Endodermal cell (in vitro differentiated cells): ENCODE results near the gene CYBB. TPM values are rescaled to one million over a fixed set of nuclear protein-coding genes. Genes with fewer than 3 reads are reported as not detected.

Experiments used
- DNase-seq: peaks from one replicate; pipeline ENCODE4 v3.0.0-alpha.2; 2017
- H3K27ac ChIP-seq: 2 replicates; pipeline ENCODE4 v1.5.1; 2013; ENCODE audit warnings: mild to moderate bottlenecking, low read depth, low read length, moderate library complexity
- H3K27me3 ChIP-seq: 2 replicates; pipeline ENCODE4 v1.6.1; 2013; ENCODE audit warnings: mild to moderate bottlenecking, low read length, moderate library complexity; ENCODE audit not compliant: insufficient read depth, control insufficient read depth, poor library complexity, severe bottlenecking
- H3K36me3 ChIP-seq: 2 replicates; pipeline ENCODE4 v1.7.0; 2013; ENCODE audit warnings: mild to moderate bottlenecking, low read length, moderate library complexity; ENCODE audit not compliant: control insufficient read depth, insufficient read depth
- H3K4me1 ChIP-seq: one replicate; pipeline ENCODE4 v1.7.0; 2013; ENCODE audit warnings: low read length; ENCODE audit not compliant: control insufficient read depth, insufficient read depth
- H3K4me3 ChIP-seq: 2 replicates; pipeline ENCODE4 v1.5.1; 2013; ENCODE audit warnings: mild to moderate bottlenecking, low read length, moderate library complexity
- H3K9ac ChIP-seq: 2 replicates; pipeline ENCODE4 v1.6.1; 2013; ENCODE audit warnings: mild to moderate bottlenecking, low read length, moderate library complexity; ENCODE audit not compliant: poor library complexity, severe bottlenecking; ENCODE audit errors: extremely low read depth
- H3K9me3 ChIP-seq: 2 replicates; pipeline ENCODE4 v1.6.1; 2013; ENCODE audit warnings: mild to moderate bottlenecking, low read length, moderate library complexity; ENCODE audit not compliant: control insufficient read depth
- H3K27ac Mint-ChIP-seq: 2 replicates; pipeline ENCODE4 v1.8.0; 2020; ENCODE audit warnings: mixed read lengths
- H3K27me3 Mint-ChIP-seq: 2 replicates; pipeline ENCODE4 v1.8.0; 2021; ENCODE audit warnings: mild to moderate bottlenecking, mixed read lengths; ENCODE audit not compliant: insufficient read depth
- H3K36me3 Mint-ChIP-seq: 2 replicates; pipeline ENCODE4 v1.8.0; 2020; ENCODE audit warnings: low read depth, mixed read lengths
- H3K4me1 Mint-ChIP-seq: 2 replicates; pipeline ENCODE4 v1.8.0; 2020; ENCODE audit warnings: mixed read lengths
- H3K4me3 Mint-ChIP-seq: 2 replicates; pipeline ENCODE4 v1.8.0; 2020; ENCODE audit warnings: mild to moderate bottlenecking, moderate library complexity, mixed read lengths
- H3K9me3 Mint-ChIP-seq: 2 replicates; pipeline ENCODE4 v1.8.0; 2020; ENCODE audit warnings: mild to moderate bottlenecking, mixed read lengths
- WGBS, 2 experiments: methylation state at CpG; one replicate each; pipeline versions ENCODE4 v1.1.5 to v1.1.7; 2013; ENCODE audit warnings: missing lambda C conversion rate in 2 of 2, mixed read lengths in 1 of 2; ENCODE audit not compliant: insufficient coverage in 1 of 2, insufficient read length in 1 of 2; 5-methylcytosine and 5-hydroxymethylcytosine counted together
- total RNA-seq, 2 donors: library from RNA; stranded (reverse); fragmentation: NEBNext Ultra II Directional in 1 of 2; extraction: Animal tissue kit (Norgen Biotek cat#: 25700) in 1 of 2; gene quantifications; 2 replicates in 1 of 2; 3 replicates in 1 of 2; pipeline ENCODE4 v1.2.1, GENCODE V29; 2021
- TF ChIP-seq, protein P1 (sequence below): fragments of 200-600 bp; sonication (generic); conservative IDR thresholded peaks from 2 replicates; pipeline ENCODE4 v1.5.0; 2021; ENCODE audit warnings: antibody characterized with exemption, mild to moderate bottlenecking

Gene CYBB
- total RNA-seq, 2 donors from 2014 or later: not detected

DNA sequence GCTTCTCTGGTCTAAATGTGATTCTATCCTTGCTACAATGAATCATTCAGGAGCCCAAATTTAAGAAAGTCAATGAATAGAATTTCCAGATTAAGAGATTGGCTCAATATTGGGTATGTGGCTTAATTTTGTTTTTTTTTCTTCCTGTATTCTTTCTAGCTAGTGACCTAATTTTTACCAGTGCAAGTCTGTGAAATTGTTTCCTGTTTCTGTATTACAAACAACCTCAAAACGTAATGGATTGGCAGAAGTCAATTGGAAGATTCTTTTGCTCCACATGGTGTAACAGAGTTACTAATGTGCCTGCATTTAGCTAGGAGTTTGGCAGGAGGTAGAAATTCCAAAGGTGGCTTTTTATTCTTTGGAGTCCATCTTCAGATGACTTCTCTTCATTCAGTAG, 49.9 kb downstream of the CYBB start:
- H3K27ac Mint-ChIP-seq: no peak overlapping the region
- peaks cover 3% of the 10 kb centered on the region for H3K27me3 Mint-ChIP-seq
- no peak overlapping the region for H3K9ac ChIP-seq
- peaks cover 4% of the 10 kb centered on the region for H3K4me1 Mint-ChIP-seq
- H3K36me3 Mint-ChIP-seq: no peaks in the 10 kb centered on the region
- H3K4me1 ChIP-seq: no peaks in the 10 kb centered on the region
- peaks cover 40% of the 10 kb centered on the region for H3K9me3 Mint-ChIP-seq
- DNase-seq: no peak
- H3K9me3 ChIP-seq: no peaks in the 10 kb centered on the region
- no peak overlapping the region for H3K27ac ChIP-seq
- no peaks in the 10 kb centered on the region for H3K36me3 ChIP-seq
- TF ChIP-seq, protein P1, sequence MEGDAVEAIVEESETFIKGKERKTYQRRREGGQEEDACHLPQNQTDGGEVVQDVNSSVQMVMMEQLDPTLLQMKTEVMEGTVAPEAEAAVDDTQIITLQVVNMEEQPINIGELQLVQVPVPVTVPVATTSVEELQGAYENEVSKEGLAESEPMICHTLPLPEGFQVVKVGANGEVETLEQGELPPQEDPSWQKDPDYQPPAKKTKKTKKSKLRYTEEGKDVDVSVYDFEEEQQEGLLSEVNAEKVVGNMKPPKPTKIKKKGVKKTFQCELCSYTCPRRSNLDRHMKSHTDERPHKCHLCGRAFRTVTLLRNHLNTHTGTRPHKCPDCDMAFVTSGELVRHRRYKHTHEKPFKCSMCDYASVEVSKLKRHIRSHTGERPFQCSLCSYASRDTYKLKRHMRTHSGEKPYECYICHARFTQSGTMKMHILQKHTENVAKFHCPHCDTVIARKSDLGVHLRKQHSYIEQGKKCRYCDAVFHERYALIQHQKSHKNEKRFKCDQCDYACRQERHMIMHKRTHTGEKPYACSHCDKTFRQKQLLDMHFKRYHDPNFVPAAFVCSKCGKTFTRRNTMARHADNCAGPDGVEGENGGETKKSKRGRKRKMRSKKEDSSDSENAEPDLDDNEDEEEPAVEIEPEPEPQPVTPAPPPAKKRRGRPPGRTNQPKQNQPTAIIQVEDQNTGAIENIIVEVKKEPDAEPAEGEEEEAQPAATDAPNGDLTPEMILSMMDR: no peak
- WGBS, 2 experiments: 82% methylated on average over 1 of the region's 1 CpG; no CpG with 5 or more reads in 1 of the 2 experiments
- H3K4me3 Mint-ChIP-seq: no peak overlapping the region
- no peak overlapping the region for H3K4me3 ChIP-seq
- H3K27me3 ChIP-seq: no peaks in the 10 kb centered on the region

GRCh38 chrX:37830371-37830770, 50.5 kb downstream of the CYBB start:
- Mint-ChIP-seq H3K4me3 (no peak overlapping the region), H3K9me3 (peaks cover 38% of the 10 kb centered on the region)
- WGBS, 2 experiments: 93% methylated on average over 1 of the region's 1 CpG; no CpG with 5 or more reads in 1 of the 2 experiments

GRCh38 chrX:37834937-37835336, 55.1 kb downstream of the CYBB start:
- Mint-ChIP-seq H3K9me3 (peaks cover 30% of the 10 kb centered on the region), H3K36me3 (peaks cover 6% of the 10 kb centered on the region), H3K4me3 (no peak overlapping the region), H3K4me1 (no peaks in the 10 kb centered on the region), H3K27ac (no peak overlapping the region), H3K27me3 (peaks cover 6% of the 10 kb centered on the region)
- no peak overlapping the region for H3K27ac ChIP-seq
- peaks cover 5% of the 10 kb centered on the region for H3K27me3 ChIP-seq
- 88% methylated on average over 4 of the region's 4 CpGs; no CpG with 5 or more reads in 1 of the 2 experiments for WGBS, 2 experiments
- no peaks in the 10 kb centered on the region for H3K4me1 ChIP-seq
- no peak for DNase-seq
- no peaks in the 10 kb centered on the region for H3K9me3 ChIP-seq
- TF ChIP-seq, protein P1: no peak
- no peak overlapping the region for H3K9ac ChIP-seq
- H3K4me3 ChIP-seq: no peak overlapping the region
- H3K36me3 ChIP-seq: no peaks in the 10 kb centered on the region

More at GRCh38 chrX:37830371-37830770, 50.5 kb downstream of the CYBB start:
- no peaks in the 10 kb centered on the region for H3K36me3 Mint-ChIP-seq
- H3K36me3 ChIP-seq: no peaks in the 10 kb centered on the region
- no peaks in the 10 kb centered on the region for H3K4me1 Mint-ChIP-seq
- H3K9me3 ChIP-seq: no peaks in the 10 kb centered on the region
- no peak overlapping the region for H3K9ac ChIP-seq
- no peaks in the 10 kb centered on the region for H3K4me1 ChIP-seq
- no peak overlapping the region for H3K27ac Mint-ChIP-seq
- H3K27me3 Mint-ChIP-seq: peaks cover 3% of the 10 kb centered on the region
- no peak overlapping the region for H3K27ac ChIP-seq
- H3K27me3 ChIP-seq: no peaks in the 10 kb centered on the region
- TF ChIP-seq, protein P1: no peak
- no peak overlapping the region for H3K4me3 ChIP-seq
- DNase-seq: no peak
